Ishikawa (cell line): ENCODE results near the gene CDC45.

ENCODE experiments used
- CEBPB ChIP-seq: IDR thresholded peaks from 2 replicates; pipeline ENCODE4 v1.6.1; 2012
- CREB1 ChIP-seq: IDR thresholded peaks from 2 replicates; pipeline ENCODE4 v1.6.1; 2012; ENCODE audit warnings: low read depth
- EGR1 ChIP-seq: IDR thresholded peaks from 2 replicates; pipeline ENCODE4 v1.6.1; 2012
- EP300 ChIP-seq: IDR thresholded peaks from 2 replicates; pipeline ENCODE4 v1.6.1; 2012; ENCODE audit warnings: borderline replicate concordance
- FOXM1 ChIP-seq: IDR thresholded peaks from 2 replicates; pipeline ENCODE4 v1.6.1; 2012; ENCODE audit warnings: low read depth, borderline replicate concordance
- NFIC ChIP-seq: IDR thresholded peaks from 2 replicates; pipeline ENCODE4 v1.6.1; 2012
- RAD21 ChIP-seq: IDR thresholded peaks from 2 replicates; pipeline ENCODE4 v1.6.1; 2012; ENCODE audit warnings: low read depth
- TAF1 ChIP-seq: IDR thresholded peaks from 2 replicates; pipeline ENCODE4 v1.6.1; 2012; ENCODE audit warnings: low read depth, mild to moderate bottlenecking
- TCF12 ChIP-seq: IDR thresholded peaks from 2 replicates; pipeline ENCODE4 v1.6.1; 2012; ENCODE audit warnings: low read depth
- TEAD4 ChIP-seq: IDR thresholded peaks from 2 replicates; pipeline ENCODE4 v1.6.1; 2012
- YY1 ChIP-seq: IDR thresholded peaks from 2 replicates; pipeline ENCODE4 v1.6.1; 2012; ENCODE audit warnings: low read depth
- ZBTB7A ChIP-seq: IDR thresholded peaks from 2 replicates; pipeline ENCODE4 v1.6.1; 2012; ENCODE audit warnings: low read depth
- TF ChIP-seq, protein P1 (sequence below): IDR thresholded peaks from 2 replicates; pipeline ENCODE4 v1.6.1; 2012
- TF ChIP-seq, protein P2 (sequence below): IDR thresholded peaks from 2 replicates; pipeline ENCODE4 v1.6.1; 2012
- TF ChIP-seq, protein P3 (sequence below): IDR thresholded peaks from 2 replicates; pipeline ENCODE4 v1.6.1; 2012; ENCODE audit warnings: low read depth, mild to moderate bottlenecking

Gene CDC45

DNA sequence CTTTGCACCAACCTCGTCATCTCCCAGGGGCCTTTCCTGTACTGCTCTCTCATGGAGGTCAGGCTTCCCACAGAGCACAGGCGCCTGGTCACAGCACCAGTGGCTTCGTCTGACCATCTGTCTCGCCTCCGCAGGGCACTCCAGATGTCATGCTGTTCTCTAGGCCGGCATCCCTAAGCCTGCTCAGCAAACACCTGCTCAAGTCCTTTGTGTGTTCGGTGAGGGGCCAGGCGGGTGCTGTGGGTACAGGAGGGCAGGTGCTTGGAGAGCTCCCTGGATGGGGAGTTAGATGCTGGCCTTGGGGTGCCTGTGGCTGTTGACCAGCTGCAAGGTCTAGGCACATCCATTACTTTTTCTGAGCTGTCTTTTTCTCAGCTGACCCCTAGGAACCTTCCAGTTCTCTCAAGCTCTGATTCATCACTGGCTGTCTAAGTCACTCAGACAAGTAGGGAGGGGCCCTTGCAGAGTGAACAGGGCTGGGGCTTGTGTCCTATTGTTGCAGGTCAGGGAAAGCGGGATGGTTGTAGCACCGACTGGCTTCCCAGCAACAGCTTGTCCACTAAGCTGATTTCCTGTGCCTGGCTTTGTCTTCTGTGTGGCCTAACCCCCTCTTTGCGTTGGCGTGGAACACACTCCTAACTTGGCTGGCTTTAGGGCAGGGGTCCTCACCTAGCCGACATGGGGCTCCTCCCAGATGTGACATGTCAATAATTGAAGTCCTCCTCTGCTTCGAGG, 35.3 kb downstream of the CDC45 start:
- no peak for TF ChIP-seq EP300
- TF ChIP-seq RAD21: no peak
- no peak for TF ChIP-seq ZBTB7A
- no peak for TF ChIP-seq CREB1
- TF ChIP-seq EGR1: no peak
- no peak for TF ChIP-seq TAF1
- TF ChIP-seq NFIC: no peak
- no peak for TF ChIP-seq TCF12
- TF ChIP-seq, protein P1, sequence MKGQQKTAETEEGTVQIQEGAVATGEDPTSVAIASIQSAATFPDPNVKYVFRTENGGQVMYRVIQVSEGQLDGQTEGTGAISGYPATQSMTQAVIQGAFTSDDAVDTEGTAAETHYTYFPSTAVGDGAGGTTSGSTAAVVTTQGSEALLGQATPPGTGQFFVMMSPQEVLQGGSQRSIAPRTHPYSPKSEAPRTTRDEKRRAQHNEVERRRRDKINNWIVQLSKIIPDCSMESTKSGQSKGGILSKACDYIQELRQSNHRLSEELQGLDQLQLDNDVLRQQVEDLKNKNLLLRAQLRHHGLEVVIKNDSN: no peak
- TF ChIP-seq TEAD4: no peak
- TF ChIP-seq, protein P2, sequence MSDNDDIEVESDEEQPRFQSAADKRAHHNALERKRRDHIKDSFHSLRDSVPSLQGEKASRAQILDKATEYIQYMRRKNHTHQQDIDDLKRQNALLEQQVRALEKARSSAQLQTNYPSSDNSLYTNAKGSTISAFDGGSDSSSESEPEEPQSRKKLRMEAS: no peak
- TF ChIP-seq YY1: no peak
- TF ChIP-seq FOXM1: no peak
- TF ChIP-seq, protein P3, sequence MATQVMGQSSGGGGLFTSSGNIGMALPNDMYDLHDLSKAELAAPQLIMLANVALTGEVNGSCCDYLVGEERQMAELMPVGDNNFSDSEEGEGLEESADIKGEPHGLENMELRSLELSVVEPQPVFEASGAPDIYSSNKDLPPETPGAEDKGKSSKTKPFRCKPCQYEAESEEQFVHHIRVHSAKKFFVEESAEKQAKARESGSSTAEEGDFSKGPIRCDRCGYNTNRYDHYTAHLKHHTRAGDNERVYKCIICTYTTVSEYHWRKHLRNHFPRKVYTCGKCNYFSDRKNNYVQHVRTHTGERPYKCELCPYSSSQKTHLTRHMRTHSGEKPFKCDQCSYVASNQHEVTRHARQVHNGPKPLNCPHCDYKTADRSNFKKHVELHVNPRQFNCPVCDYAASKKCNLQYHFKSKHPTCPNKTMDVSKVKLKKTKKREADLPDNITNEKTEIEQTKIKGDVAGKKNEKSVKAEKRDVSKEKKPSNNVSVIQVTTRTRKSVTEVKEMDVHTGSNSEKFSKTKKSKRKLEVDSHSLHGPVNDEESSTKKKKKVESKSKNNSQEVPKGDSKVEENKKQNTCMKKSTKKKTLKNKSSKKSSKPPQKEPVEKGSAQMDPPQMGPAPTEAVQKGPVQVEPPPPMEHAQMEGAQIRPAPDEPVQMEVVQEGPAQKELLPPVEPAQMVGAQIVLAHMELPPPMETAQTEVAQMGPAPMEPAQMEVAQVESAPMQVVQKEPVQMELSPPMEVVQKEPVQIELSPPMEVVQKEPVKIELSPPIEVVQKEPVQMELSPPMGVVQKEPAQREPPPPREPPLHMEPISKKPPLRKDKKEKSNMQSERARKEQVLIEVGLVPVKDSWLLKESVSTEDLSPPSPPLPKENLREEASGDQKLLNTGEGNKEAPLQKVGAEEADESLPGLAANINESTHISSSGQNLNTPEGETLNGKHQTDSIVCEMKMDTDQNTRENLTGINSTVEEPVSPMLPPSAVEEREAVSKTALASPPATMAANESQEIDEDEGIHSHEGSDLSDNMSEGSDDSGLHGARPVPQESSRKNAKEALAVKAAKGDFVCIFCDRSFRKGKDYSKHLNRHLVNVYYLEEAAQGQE: no peak
- TF ChIP-seq CEBPB: no peak

DNA sequence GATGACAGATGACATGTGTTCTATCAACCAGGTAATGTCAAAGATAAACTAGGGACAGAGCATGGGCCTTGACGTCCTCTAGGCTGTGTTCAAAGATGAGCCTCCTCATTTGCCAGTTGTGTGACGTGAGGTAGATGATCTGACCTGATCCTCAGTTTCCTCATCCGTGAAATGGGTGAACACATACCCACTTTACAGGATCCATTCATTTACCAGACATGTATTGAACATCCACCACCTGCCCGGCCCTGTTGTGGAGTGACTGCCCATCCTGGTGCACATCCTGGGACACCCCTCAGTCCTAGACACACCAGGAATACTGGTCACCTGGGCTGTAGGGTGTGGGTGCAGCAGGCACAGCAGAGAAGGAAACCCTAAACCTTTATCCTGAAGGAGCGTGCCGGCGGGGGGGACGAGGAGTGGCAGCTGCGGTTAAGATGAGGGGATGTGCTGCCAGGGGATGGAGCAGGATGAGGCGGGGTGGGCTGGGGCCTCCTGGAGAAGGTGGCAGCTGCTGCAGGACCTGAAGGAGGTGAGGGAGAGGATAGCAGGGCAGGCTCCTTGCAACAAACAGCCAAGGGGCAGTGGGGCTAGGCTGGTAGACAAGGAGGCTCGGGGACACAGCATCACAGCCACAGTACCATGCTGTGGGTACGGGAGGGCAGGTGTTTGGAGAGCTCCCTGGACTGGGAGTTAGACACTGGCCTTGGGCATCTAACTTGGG, 36.1 kb downstream of the CDC45 start:
- TF ChIP-seq TCF12: no peak
- no peak for TF ChIP-seq NFIC
- no peak for TF ChIP-seq CREB1
- TF ChIP-seq RAD21: no peak
- no peak for TF ChIP-seq YY1
- no peak for TF ChIP-seq EGR1
- TF ChIP-seq, protein P2: no peak

DNA sequence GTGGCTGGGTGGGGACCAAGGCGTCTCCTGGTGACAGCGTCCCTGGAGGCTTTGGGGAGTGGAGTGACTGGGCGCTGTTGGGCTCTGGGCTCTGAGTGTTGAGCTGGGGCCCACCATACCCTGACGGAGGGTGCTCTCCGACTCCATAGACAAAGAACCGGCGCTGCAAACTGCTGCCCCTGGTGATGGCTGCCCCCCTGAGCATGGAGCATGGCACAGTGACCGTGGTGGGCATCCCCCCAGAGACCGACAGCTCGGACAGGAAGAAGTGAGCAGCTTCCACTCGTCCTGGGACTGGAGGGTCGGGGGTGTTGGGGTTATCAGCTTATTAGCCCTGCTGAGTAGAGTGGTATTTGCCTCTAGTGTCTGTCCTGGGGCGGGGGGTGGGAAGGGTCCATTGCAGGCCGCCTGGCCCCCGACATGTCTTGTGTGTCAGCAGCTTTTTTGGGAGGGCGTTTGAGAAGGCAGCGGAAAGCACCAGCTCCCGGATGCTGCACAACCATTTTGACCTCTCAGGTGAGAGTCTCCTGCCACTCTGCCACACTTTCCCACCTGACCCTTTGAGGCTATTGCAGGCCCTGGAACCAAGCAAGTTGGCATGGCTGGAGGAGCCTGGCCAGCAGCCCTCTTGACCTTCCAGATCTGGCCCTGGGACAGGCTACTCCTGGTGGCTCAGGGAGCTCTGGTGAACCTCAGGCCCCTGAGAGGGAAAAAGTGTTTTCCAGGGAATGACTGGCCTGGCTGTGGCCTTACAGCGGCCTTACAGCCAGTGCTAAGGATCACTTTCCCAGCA, 36.9 kb downstream of the CDC45 start:
- TF ChIP-seq CREB1 (no peak), TCF12 (no peak), YY1 (no peak), FOXM1 (no peak), EP300 (no peak), NFIC (no peak), CEBPB (no peak), ZBTB7A (no peak), TAF1 (no peak), EGR1 (no peak), TEAD4 (no peak), RAD21 (no peak)
- TF ChIP-seq, protein P1: no peak
- TF ChIP-seq, protein P2: no peak
- TF ChIP-seq, protein P3: no peak

DNA sequence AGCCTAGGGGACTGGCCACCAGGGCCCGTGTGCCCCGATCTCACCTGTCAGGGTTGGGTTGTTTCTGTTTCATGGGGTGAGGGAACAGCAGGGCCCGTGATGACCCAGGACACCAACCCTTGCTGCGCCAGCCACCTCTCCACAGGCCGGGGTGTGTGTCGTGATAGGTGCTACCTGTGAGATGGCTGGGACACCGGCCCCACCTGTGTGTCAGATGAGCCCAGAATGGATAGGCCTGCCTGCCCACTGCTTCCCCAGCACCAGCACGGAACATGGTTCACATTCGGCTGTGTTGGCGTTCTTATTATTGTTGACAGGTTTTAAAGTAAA, 37.4 kb downstream of the CDC45 start:
- TF ChIP-seq NFIC: no peak

DNA sequence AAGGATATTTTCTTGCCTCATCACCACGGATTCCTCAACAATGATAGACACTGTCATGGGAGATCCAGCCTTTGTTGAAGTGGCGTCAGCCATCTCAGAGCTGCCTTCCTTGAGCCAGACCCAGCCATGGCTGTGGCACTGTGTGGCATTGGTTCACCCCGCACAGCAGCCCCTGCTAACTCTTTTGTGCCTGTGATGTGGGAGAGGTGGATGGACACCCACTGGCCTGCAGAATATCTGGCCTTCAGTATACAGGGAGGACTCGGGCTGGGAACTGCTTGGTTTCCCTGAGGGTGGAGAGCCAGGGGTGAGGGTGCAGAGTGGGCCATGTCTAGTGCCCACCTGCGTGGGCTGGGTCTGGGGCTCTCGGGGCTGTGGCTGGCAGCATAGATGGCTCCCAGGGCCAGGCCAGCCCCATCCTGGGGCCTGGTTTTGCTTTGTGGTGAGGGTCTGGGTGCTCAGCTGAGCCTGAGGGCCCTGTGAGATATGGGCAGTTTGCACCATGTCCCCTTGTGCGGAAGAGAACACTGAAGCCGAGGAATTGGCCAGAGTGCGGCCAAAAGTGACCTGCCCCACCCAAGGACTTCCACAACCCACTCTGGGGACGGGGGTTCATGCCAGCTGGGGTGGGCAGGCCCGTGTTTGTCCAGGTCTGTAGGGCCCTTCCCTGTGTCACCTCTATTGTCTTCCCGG, 38.3 kb downstream of the CDC45 start:
- TF ChIP-seq YY1 (no peak), CEBPB (no peak), EGR1 (no peak), CREB1 (no peak), NFIC (no peak)
- TF ChIP-seq, protein P3: no peak
